ENCODE results near the gene NUP54.

- TF ChIP-seq CTCF (conservative IDR thresholded peaks at IDR 0.05; ENCODE audit: low read depth, low read length) (no peak), EZH2 (IDR thresholded peaks at IDR 0.05; ENCODE audit: borderline replicate concordance, low read depth, low read length, poor library complexity, severe bottlenecking) (no peak)
Measured at GRCh38 chr4:76106442-76106841, 41.8 kb downstream of the NUP54 start.

Measured in A673 (cell line).